NCI-H1417 treated with DMSO at 0.1 percent for 48 hours (cell line): Measurements from ENCODE around the gene CD177.
"Not testable (repeated sequence)": the region's sequence is repeated elsewhere in the genome, so short reads cannot be mapped to it uniquely, and the experiment has no call there.

Experiments used
- DNase-seq: peaks from one replicate; lab custom pipeline; 2025; lab: John Stamatoyannopoulos, UW

The CD177 gene

GRCh38 chr19:43380771-43381386 lies 27.4 kb downstream of the CD177 start:
- DNase-seq, result no peak

- not testable (repeated sequence) for DNase-seq
These were observed 29.2 kb downstream of the CD177 start for GRCh38 chr19:43382586-43383216.

DNA sequence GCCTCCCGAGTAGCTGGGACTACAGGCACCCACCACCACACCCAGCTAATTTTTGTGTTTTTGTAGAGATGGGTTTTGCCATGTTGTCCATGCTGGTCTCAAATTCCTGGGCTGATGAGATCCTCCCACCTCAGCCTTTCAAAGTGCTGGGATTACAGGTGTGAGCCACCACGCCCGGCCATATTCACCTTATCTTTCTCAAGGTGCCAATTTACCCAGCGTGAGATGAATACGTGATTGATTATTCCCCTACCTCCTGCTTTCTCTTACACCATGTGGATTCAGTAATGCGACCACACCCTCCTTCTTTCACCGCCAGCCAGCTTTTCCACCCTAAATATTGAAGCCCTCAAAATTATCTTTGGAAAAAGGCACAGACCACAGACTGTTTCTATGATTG lies 29.8 kb downstream of the CD177 start:
- not testable (repeated sequence) for DNase-seq

DNA sequence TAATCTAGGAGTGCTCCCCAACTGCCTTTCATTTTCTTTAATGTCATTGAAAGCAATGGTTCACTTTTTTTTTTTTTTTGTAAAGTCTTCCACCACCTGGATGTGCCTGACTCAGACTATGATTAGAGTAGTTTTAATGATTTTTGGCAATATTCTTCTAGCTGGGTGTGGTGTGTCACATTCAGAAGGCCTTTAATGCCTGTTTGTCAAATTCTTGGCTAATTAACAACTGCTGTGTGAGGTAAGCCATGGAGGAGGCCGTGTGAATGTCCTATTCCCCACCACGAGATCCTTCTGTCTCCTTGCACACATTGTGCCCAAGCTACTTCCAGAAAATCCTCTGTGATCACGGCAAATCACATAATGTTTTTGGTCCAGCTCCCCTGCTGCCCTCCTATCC lies 30.3 kb downstream of the CD177 start:
- DNase-seq, result not testable (repeated sequence)

- DNase-seq, result not testable (repeated sequence)
These were observed 37.5 kb downstream of the CD177 start for GRCh38 chr19:43390903-43391551.

GRCh38 chr19:43391552-43391935 lies 38.1 kb downstream of the CD177 start:
- not testable (repeated sequence) for DNase-seq

DNA sequence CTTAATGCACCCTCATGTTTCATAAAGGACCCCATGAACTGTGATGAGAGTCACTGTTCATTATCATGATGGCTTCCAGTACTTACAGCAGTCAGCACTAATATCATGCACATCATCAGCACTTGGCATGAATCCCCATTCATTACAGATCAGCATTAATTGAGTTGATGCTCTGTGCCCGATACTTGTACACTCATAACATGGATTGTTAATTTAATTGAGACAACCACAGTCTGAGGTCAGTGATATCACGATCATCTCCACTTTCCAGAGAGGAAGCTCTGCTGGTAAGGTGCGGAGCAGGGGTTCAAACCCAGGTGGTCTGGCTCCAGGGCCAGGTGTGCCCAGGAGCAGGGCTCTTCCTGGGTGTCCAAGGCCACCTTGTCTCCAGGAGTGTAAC lies 40.0 kb downstream of the CD177 start:
- DNase-seq, result not testable (repeated sequence)

GRCh38 chr19:43395561-43395960 lies 42.1 kb downstream of the CD177 start:
- DNase-seq, result no peak

- DNase-seq, result no peak
These were observed 52.8 kb downstream of the CD177 start for GRCh38 chr19:43406297-43406696.

DNA sequence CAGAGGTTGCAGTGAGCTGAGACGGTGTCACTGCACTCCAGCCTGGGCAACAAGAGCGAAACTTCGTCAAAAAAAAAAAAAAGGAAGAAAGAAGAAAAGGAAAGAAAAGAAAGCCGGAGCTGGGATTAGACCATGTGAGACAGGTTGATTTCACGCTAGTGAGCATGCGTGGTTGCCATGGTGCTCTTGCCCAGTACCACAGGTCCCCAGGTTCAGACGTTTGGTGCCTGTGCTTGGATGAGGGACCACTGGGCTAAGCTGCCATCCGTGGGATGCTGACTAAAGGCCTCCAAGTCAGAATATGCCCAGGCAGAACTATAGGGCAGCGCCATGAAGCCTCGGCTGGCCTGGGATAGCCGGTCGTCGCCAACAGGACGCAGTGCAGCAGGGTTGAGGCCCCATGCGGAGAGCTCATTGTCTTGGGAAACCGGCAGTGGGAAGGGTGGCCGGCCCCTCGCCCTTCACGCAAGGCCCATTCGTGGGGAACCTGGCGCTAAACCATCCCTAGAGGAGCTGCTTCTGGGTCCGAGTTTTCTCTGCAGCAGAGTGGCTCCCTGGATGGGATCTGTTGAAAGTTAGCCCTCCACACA lies 54.0 kb downstream of the CD177 start:
- DNase-seq, result no peak

DNA sequence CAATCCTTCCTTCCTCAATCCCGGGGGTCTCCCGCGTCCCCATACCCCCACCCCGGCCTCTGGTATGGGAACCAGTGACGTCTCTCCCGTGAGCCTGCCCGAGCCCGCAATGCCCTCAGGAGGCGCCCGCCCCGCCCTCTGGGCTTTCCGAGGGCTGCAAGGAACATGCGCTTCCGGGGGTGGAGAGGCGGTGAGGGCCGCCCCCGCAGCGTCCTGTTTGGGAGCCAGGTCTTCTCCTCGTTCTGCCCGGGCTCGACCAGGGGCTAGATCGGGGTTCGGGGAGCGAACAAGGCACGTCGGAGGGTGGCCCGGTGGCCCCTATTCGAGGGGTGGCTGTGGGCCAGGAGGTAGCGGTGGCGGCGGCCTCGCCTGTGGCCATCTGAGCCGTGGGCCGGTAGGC lies 54.6 kb downstream of the CD177 start:
- no peak for DNase-seq

- DNase-seq, result no peak
These were observed 55.9 kb downstream of the CD177 start for GRCh38 chr19:43409415-43409814.

DNA sequence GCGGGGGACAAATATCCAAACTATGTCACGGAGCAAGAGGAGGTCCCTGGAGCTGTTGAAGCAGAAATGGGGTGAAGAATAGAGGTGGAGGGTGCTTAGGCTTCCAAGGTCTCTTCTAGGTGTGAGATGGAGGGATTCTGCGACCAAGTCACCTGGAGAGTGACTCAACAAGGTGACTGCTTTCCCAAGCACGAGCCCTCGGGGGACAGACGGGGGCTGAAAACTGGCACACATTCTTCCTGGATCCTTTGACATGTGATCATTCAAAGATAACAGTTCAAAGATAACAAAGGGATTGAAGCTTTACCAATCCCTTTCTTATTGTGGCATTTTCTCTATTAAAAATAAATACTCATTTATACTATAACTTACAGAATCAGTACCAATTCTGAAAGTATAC lies 59.0 kb downstream of the CD177 start:
- no peak for DNase-seq
